IPS-18a (cell line): ENCODE data around the gene FAM171A2.

Source experiments
- H3K27ac ChIP-seq: one replicate; pipeline ENCODE4 v1.5.1; 2013; ENCODE audit warnings: low read length
- H3K27me3 ChIP-seq: one replicate; pipeline ENCODE4 v1.6.1; 2013; ENCODE audit warnings: mild to moderate bottlenecking, low read length; ENCODE audit not compliant: control insufficient read depth, insufficient read depth
- H3K36me3 ChIP-seq: one replicate; pipeline ENCODE4 v1.6.1; 2013; ENCODE audit warnings: low read depth, low read length; ENCODE audit not compliant: control insufficient read depth
- H3K4me1 ChIP-seq: one replicate; pipeline ENCODE4 v1.6.1; 2013; ENCODE audit warnings: low read depth, low read length; ENCODE audit not compliant: control insufficient read depth
- H3K4me3 ChIP-seq: one replicate; pipeline ENCODE4 v1.5.1; 2013; ENCODE audit warnings: low read length
- H3K9ac ChIP-seq: one replicate; pipeline ENCODE4 v1.6.1; 2013; ENCODE audit warnings: mild to moderate bottlenecking, low read length, moderate library complexity
- H3K9me3 ChIP-seq: one replicate; pipeline ENCODE4 v1.6.1; 2013; ENCODE audit warnings: low read depth, low read length; ENCODE audit not compliant: control insufficient read depth

The FAM171A2 gene

GRCh38 chr17:44312396-44313104 is 51.1 kb downstream of the FAM171A2 start:
- Histone ChIP-seq H3K27ac (no peak overlapping the region), H3K9ac (no peak overlapping the region), H3K27me3 (peaks cover 39% of the 10 kb centered on the region), H3K4me3 (no peak overlapping the region), H3K36me3 (no peaks in the 10 kb centered on the region), H3K4me1 (peaks cover 20% of the 10 kb centered on the region), H3K9me3 (no peaks in the 10 kb centered on the region)

GRCh38 chr17:44311562-44312181 is 52.0 kb downstream of the FAM171A2 start:
- no peaks in the 10 kb centered on the region for H3K9me3 ChIP-seq
- H3K4me1 ChIP-seq = peaks cover 28% of the 10 kb centered on the region
- H3K36me3 ChIP-seq = no peaks in the 10 kb centered on the region
- H3K4me3 ChIP-seq = no peak overlapping the region
- H3K27me3 ChIP-seq = peaks cover 40% of the 10 kb centered on the region
- H3K27ac ChIP-seq = no peak overlapping the region
- H3K9ac ChIP-seq = no peak overlapping the region

- H3K9me3 ChIP-seq = no peaks in the 10 kb centered on the region
- H3K27ac ChIP-seq = no peak overlapping the region
- peaks cover 25% of the 10 kb centered on the region for H3K4me1 ChIP-seq
- no peak overlapping the region for H3K9ac ChIP-seq
- H3K27me3 ChIP-seq = peaks cover 33% of the 10 kb centered on the region
- H3K36me3 ChIP-seq = no peaks in the 10 kb centered on the region
- H3K4me3 ChIP-seq = no peak overlapping the region
Measured at GRCh38 chr17:44310609-44311376, 52.9 kb downstream of the FAM171A2 start.

- no peak overlapping the region for H3K4me3 ChIP-seq
- H3K27ac ChIP-seq = no peak overlapping the region
- no peak overlapping the region for H3K9ac ChIP-seq
- peaks cover 29% of the 10 kb centered on the region for H3K27me3 ChIP-seq
- peaks cover 22% of the 10 kb centered on the region for H3K4me1 ChIP-seq
- H3K36me3 ChIP-seq = no peaks in the 10 kb centered on the region
- no peaks in the 10 kb centered on the region for H3K9me3 ChIP-seq
Measured at GRCh38 chr17:44310188-44310587, 53.5 kb downstream of the FAM171A2 start.

GRCh38 chr17:44309472-44309871 is 54.2 kb downstream of the FAM171A2 start:
- Histone ChIP-seq H3K4me1 (peaks cover 22% of the 10 kb centered on the region), H3K36me3 (no peaks in the 10 kb centered on the region), H3K27me3 (peaks cover 22% of the 10 kb centered on the region), H3K27ac (no peak overlapping the region), H3K9me3 (no peaks in the 10 kb centered on the region), H3K9ac (no peak overlapping the region), H3K4me3 (peak overlapping the region; percentile 52)

GRCh38 chr17:44308865-44309264 is 54.8 kb downstream of the FAM171A2 start:
- no peak overlapping the region for H3K9ac ChIP-seq
- H3K36me3 ChIP-seq = no peaks in the 10 kb centered on the region
- no peak overlapping the region for H3K27ac ChIP-seq
- H3K9me3 ChIP-seq = no peaks in the 10 kb centered on the region
- H3K4me1 ChIP-seq = peaks cover 22% of the 10 kb centered on the region
- peak overlapping the region; percentile 52 for H3K4me3 ChIP-seq
- H3K27me3 ChIP-seq = peaks cover 16% of the 10 kb centered on the region

- Histone ChIP-seq H3K4me3 (peak within 1 kb of the TSS; percentile 70), H3K36me3 (no peaks in the 10 kb centered on the region), H3K27ac (no peak within 1 kb of the TSS), H3K9me3 (no peaks in the 10 kb centered on the region), H3K27me3 (peaks cover 11% of the 10 kb centered on the region), H3K9ac (peak within 1 kb of the TSS; percentile 21), H3K4me1 (peaks cover 22% of the 10 kb centered on the region)
Measured at GRCh38 chr17:44308320-44308818, 55.3 kb downstream of the FAM171A2 start, which contains the start of gene RUNDC3A. Gene RUNDC3A, plus strand, starts transcription at chr17:44308601. Its CDS starts 232 bp downstream, at chr17:44308833.

GRCh38 chr17:44307387-44308186 is 56.1 kb downstream of the FAM171A2 start:
- Histone ChIP-seq H3K9ac (peak overlapping the region; percentile 21), H3K36me3 (no peaks in the 10 kb centered on the region), H3K4me1 (peaks cover 22% of the 10 kb centered on the region), H3K9me3 (no peaks in the 10 kb centered on the region), H3K27me3 (peaks cover 8% of the 10 kb centered on the region), H3K4me3 (peak overlapping the region; percentile 70), H3K27ac (no peak overlapping the region)

- Histone ChIP-seq H3K27ac (no peak overlapping the region), H3K9me3 (no peaks in the 10 kb centered on the region), H3K4me1 (peaks cover 14% of the 10 kb centered on the region)
Measured at GRCh38 chr17:44304651-44305050, 59.0 kb downstream of the FAM171A2 start.

More at GRCh38 chr17:44304651-44305050, 59.0 kb downstream of the FAM171A2 start:
- H3K27me3 ChIP-seq = peaks cover 8% of the 10 kb centered on the region
- no peak overlapping the region for H3K9ac ChIP-seq
- no peak overlapping the region for H3K4me3 ChIP-seq
- H3K36me3 ChIP-seq = no peaks in the 10 kb centered on the region
